RWPE1 (cell line): Measurements from ENCODE around the gene NDUFB10.
A peak's percentile ranks its signal among the peaks of the same experiment; 100 is the strongest.

Experiments used
- CTCF ChIA-PET: fragments of 350-600 bp; sonication (Branson Sonifier 250); formaldehyde crosslinking; extraction: SDS; loops from one replicate; lab custom pipeline; 2021; lab: Yijun Ruan, JAX
- POLR2A ChIA-PET: fragments of 400-600 bp; formaldehyde crosslinking; extraction: SDS; loops from one replicate; lab custom pipeline; 2020; ENCODE audit warnings: antibody characterized with exemption; ENCODE audit not compliant: low non-redundant PET; lab: Yijun Ruan, JAX
- DNase-seq: peaks from one replicate; pipeline ENCODE4 v3.0.0; 2012; ENCODE audit warnings: low spot score
- H3K27ac ChIP-seq: fragments of 450-650 bp; 2 replicates; pipeline ENCODE4 v1.5.1; 2017
- CTCF ChIP-seq: fragments of 450-650 bp; conservative IDR thresholded peaks from 2 replicates; pipeline ENCODE4 v1.5.1; 2017; ENCODE audit warnings: low read depth, mild to moderate bottlenecking

NDUFB10 gene

GRCh38 chr16:2001035-2001434 lies 41.7 kb downstream of the NDUFB10 start:
- no peak for DNase-seq
- H3K27ac ChIP-seq = peak overlapping the region; percentile 98; the same call in 1 of the 2 replicates
- TF ChIP-seq CTCF = no peak
- POLR2A ChIA-PET = no interaction called here
- CTCF ChIA-PET = interaction anchor here (0.6 kb wide), 2 partner anchors 90 to 422 kb away, joined by 3 read pairs; no protein-coding TSS in a partner anchor

GRCh38 chr16:2001456-2002355 lies 42.4 kb downstream of the NDUFB10 start:
- peak overlapping the region; percentile 98; the same call in 1 of the 2 replicates for H3K27ac ChIP-seq
- POLR2A ChIA-PET = no interaction called here
- TF ChIP-seq CTCF = no peak
- CTCF ChIA-PET = interaction anchor here (0.7 kb wide), 1 partner anchor 139 kb away, joined by 3 read pairs; no protein-coding TSS in a partner anchor
- DNase-seq = no peak

- ChIA-PET POLR2A (interaction anchor here (0.7 to 0.8 kb wide), 2 partner anchors 10 to 11 kb away, joined by 3 to 4 read pairs; no protein-coding TSS in a partner anchor), CTCF (interaction anchor here (0.5 to 2.5 kb wide), 5 partner anchors 20 to 238 kb away, joined by 3 to 17 read pairs (median 3); no protein-coding TSS in a partner anchor)
- H3K27ac ChIP-seq = peak overlapping the region; percentile 98
- TF ChIP-seq CTCF = no peak
- DNase-seq = no peak
Observed at GRCh38 chr16:2002406-2003230, 43.3 kb downstream of the NDUFB10 start.

GRCh38 chr16:2003231-2003826 lies 44.0 kb downstream of the NDUFB10 start:
- H3K27ac ChIP-seq = peak overlapping the region; percentile 98
- DNase-seq = no peak
- TF ChIP-seq CTCF = no peak
- POLR2A ChIA-PET = interaction anchor here (0.8 kb wide), 1 partner anchor 10 kb away, joined by 4 read pairs; no protein-coding TSS in a partner anchor
- CTCF ChIA-PET = interaction anchor here (0.5 to 2.5 kb wide), 7 partner anchors 21 to 237 kb away, joined by 3 to 17 read pairs (median 4); no protein-coding TSS in a partner anchor

- peak; percentile 88 for TF ChIP-seq CTCF
- peak; percentile 59 for DNase-seq
- CTCF ChIA-PET = interaction anchor here (0.5 to 2.5 kb wide), 12 partner anchors 21 to 202 kb away, joined by 3 to 17 read pairs (median 4); no protein-coding TSS in a partner anchor
- POLR2A ChIA-PET = no interaction called here
- H3K27ac ChIP-seq = peak overlapping the region; percentile 98
Observed at GRCh38 chr16:2003827-2004641, 44.7 kb downstream of the NDUFB10 start.
